Stimulated activated CD8-positive, alpha-beta memory T cell treated with anti-CD3 and anti-CD28 coated beads, Interleukin-2, amount 100 ng/mL, for 48 hours (primary cell): Measurements from ENCODE around the gene LSP1.

Experiments
- DNase-seq, 2 donors: peaks; one replicate each; pipeline ENCODE4 v3.0.0-alpha.2; 2020; ENCODE audit warnings: low read depth in 2 of 2

The LSP1 gene

DNA sequence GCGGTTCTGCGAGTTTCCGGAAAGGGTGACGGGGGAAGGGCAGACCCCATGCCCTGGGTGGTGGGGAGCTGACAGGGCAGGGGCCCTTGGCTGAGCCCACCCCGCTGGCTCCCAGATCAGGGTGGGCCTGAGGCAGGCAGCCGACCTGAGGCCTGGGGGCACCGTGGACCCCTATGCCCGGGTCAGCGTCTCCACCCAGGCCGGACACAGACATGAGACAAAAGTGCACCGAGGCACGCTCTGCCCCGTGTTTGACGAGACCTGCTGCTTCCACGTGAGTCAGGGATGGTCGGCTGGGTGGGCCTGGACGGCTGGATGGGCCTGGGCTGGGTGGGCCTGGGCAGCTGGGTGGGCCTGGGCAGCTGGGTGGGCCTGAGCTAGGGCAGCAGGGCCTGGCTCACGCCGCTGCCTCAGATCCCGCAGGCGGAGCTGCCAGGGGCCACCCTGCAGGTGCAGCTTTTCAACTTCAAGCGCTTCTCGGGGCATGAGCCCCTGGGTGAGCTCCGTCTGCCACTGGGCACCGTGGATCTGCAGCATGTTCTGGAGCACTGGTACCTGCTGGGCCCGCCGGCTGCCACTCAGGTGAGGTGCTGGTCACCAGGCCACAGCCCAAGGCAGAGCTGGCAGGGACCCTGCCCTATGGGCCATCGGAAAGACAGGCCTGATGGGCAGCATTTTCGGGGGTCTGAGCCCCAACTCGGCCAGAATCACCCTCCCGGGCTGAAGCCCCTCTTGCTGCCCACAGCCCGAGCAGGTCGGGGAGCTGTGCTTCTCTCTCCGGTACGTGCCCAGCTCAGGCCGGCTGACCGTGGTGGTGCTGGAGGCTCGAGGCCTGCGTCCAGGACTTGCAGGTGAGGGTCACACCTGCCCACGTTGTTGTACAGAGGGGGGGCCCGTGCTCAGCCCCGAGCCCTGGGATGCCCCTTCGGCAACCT lies 16.6 kb upstream of the LSP1 start:
- DNase-seq, result no peak

GRCh38 chr11:1837171-1838076 lies 15.5 kb upstream of the LSP1 start:
- peak; percentile 79 to 81 for DNase-seq

- no peak for DNase-seq
These were observed 14.8 kb upstream of the LSP1 start for GRCh38 chr11:1838077-1838425.

- no peak for DNase-seq
These were observed 14.3 kb upstream of the LSP1 start, which contains the start of gene TNNI2 for GRCh38 chr11:1838426-1839144. Gene TNNI2, plus strand, starts transcription at chr11:1838981. Its CDS starts 716 bp downstream, at chr11:1839697.

- no peak for DNase-seq
These were observed 13.5 kb upstream of the LSP1 start for GRCh38 chr11:1839204-1839923.

GRCh38 chr11:1839924-1840779 lies 12.7 kb upstream of the LSP1 start:
- DNase-seq, result no peak

DNA sequence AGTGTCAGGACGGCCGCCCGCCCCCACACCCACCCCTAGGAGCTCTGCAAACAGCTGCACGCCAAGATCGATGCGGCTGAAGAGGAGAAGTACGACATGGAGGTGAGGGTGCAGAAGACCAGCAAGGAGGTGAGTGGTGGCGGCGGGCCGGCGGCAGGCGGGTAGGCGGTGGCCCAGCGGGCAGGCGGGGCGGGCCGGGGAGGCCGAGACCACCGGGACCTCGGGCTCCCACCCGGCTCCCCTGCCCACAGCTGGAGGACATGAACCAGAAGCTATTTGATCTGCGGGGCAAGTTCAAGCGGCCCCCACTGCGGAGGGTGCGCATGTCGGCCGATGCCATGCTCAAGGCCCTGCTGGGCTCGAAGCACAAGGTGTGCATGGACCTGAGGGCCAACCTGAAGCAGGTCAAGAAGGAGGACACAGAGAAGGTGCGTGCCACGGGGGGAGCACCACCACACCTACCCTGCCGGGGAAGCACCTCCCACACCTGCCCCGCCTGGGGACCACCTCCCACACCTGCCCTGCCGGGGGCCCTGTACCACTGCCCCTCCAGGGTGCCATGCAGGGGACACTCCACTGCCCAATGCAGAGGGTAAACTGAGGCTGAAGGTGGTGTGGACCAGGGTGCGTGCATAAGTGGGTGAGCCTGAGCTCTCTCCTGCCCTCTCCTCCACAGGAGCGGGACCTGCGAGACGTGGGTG lies 12.0 kb upstream of the LSP1 start:
- DNase-seq, result no peak

GRCh38 chr11:1841511-1842148 lies 11.3 kb upstream of the LSP1 start:
- no peak for DNase-seq

DNA sequence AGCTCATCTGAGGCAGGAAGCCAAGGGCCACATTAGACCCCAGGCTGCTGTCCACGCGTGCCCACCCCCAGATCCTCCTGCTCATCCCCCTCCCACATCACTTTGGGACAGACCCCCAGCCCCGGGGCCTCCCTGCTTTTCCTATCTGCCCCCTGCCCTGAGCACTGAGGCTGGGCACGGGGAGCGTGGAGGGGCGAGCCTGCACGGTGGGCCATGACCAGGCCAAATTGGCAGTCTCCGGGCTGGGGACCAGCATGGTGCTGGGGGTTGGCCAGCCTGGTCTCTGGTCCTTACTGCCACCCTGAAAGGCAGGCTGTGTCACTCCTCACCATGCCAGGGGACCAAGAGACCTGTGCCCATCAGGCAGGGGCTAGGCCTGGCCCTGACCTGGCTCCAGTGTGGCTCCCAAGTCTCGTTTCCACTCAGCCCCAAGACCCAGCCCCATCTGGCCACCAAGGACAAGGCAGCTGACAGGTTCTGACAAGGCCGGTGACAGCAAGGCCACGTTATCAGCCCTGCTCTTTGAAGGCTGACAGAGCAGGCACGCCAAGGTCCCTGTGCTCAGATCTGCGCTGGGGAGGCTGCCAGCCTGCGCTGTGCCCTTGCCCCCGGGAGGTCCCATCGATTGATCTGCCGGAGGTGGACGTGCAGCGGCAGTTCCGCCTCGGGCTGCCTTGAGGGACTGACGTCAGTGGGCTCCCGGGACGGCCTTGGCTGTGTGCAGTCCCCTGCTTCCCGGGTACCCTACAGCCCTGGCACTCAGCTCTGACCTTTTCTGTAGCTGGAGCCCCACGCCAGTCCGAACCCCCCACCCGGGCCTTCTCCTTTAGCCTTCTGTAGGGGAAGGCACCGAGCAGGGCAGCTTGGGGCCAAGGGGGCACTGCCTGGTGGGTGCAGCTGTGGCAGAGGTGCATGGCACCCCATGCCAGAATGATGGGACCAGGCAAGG lies 10.5 kb upstream of the LSP1 start:
- DNase-seq, result no peak

DNA sequence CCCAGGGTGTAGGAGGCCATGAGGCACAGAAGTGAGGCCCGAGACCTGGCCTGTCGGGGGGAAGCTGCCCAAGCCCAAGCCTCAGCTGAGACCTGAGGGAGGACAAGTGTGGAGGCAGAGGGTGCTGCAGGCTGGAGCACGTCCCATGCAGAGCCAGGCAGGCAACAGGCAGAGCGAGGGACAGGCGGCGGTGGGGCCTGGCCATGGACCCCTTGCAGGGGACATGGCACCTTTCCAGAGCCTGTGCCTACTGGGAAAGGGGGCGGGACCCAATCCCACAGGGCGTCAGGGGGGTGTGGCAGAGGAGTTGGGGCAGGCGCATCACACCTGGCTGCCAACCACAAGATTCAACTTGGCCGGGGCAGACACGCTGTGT lies 9.8 kb upstream of the LSP1 start:
- no peak for DNase-seq

GRCh38 chr11:1843796-1844195 lies 9.1 kb upstream of the LSP1 start:
- DNase-seq, result no peak

- DNase-seq, result no peak
These were observed 8.4 kb upstream of the LSP1 start for GRCh38 chr11:1844221-1845094.

DNA sequence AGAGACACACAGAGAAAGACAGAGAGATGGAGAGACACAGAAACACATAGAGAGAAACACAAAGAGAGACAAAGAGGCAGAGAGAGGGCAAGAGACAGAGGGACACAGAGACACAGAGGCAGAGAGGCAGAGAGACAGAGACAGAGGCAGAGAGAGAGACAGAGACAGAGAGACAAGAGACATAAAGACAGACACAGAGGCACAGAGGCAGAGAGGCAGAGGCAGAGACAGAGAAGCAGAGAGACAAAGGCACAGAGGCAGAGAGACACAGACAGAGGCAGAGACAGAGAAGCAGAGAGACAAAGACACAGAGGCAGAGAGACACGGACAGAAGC lies 7.8 kb upstream of the LSP1 start:
- no peak for DNase-seq

DNA sequence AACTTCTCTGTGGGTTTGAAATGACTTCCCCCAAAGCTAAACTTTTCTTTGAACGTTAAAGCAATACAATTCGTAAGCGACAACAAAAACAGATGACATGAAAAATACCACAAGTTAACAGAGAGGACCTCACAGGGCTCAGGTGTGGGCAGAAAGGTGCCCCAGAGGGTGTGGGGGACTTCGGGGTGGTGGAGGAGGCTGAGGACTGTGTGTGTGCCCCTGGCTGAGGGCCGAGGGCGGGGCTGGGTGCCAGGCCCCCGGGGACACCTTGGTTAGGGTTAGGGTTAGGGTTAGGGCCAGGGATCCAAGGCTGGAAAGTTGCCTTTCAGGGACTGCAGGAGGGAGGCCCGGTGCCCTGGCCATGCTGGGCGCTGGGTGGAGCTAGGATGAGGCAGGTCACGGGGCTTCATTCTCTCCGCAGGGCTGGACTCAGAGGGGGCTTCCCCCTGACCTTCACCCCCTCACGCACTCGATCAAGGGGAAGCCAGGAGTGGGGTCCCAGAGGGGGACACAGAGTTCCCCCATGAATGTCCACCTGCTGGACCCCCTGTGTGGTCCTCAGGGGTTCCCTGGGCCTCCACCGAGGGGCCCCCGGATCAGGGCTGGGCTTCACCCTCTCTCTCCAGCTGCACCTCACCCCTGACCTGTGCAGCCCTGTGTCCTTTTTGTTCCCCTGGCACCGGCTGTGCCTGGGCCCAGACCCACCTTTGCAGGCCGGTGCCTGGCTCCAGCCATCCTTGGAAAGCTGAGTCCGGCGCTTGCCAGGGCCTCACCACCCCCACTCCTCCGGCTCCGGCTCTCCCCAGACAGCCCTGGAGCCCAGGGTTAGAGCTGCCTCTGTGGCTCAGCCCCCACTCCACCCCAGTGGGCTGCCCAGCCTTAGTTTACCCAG lies 7.1 kb upstream of the LSP1 start:
- DNase-seq, result no peak

GRCh38 chr11:1846453-1846932 lies 6.4 kb upstream of the LSP1 start:
- no peak for DNase-seq
